CD4-positive, alpha-beta T cell treated with Interleukin-10 for 1 hour (primary cell): ENCODE results near the gene KCND1.
A peak's percentile ranks its signal among the peaks of the same experiment; 100 is the strongest.
"Not testable (repeated sequence)": the region's sequence is repeated elsewhere in the genome, so short reads cannot be mapped to it uniquely, and the experiment has no call there.

ENCODE experiments used
- DNase-seq: peaks from one replicate; pipeline ENCODE4 v3.0.0-alpha.2; 2020

Gene KCND1

GRCh38 chrX:48971249-48972219, at the start of gene KCND1:
Gene KCND1, minus strand, starts transcription at chrX:48971844. Its CDS starts 1,573 bp downstream, at chrX:48970271.
- DNase-seq, result no peak

- DNase-seq, result no peak
Measured at GRCh38 chrX:49019599-49020249, 48.1 kb upstream of the KCND1 start.

- DNase-seq, result no peak
Measured at GRCh38 chrX:49019050-49019449, 47.4 kb upstream of the KCND1 start.

GRCh38 chrX:49003696-49004095, 32.1 kb upstream of the KCND1 start:
- no peak for DNase-seq

GRCh38 chrX:49002091-49002935, 30.7 kb upstream of the KCND1 start, which contains the start of gene GRIPAP1:
Gene GRIPAP1, minus strand, starts transcription at chrX:49002264. Its CDS starts 35 bp downstream, at chrX:49002229.
- peak; percentile 91 for DNase-seq

- DNase-seq, result peak; percentile 77
Measured at GRCh38 chrX:49001521-49002090, 30.0 kb upstream of the KCND1 start.

- no peak for DNase-seq
Measured at GRCh38 chrX:49000636-49001035, 29.0 kb upstream of the KCND1 start.

- DNase-seq, result no peak
Measured at GRCh38 chrX:48999030-48999429, 27.4 kb upstream of the KCND1 start.

- DNase-seq, result no peak
Measured at GRCh38 chrX:48998391-48998790, 26.7 kb upstream of the KCND1 start.

- DNase-seq, result no peak
Measured at GRCh38 chrX:48997865-48998264, 26.2 kb upstream of the KCND1 start.

- no peak for DNase-seq
Measured at GRCh38 chrX:48997455-48997854, 25.8 kb upstream of the KCND1 start.

- no peak for DNase-seq
Measured at GRCh38 chrX:48996969-48997368, 25.3 kb upstream of the KCND1 start.

- DNase-seq, result no peak
Measured at GRCh38 chrX:48992341-48992740, 20.7 kb upstream of the KCND1 start.

GRCh38 chrX:48989483-48989882, 17.8 kb upstream of the KCND1 start:
- DNase-seq, result no peak

- DNase-seq, result no peak
Measured at GRCh38 chrX:48983896-48984295, 12.3 kb upstream of the KCND1 start.

GRCh38 chrX:48983081-48983480, 11.4 kb upstream of the KCND1 start:
- DNase-seq, result no peak

GRCh38 chrX:48981178-48981577, 9.5 kb upstream of the KCND1 start:
- DNase-seq, result no peak

- not testable (repeated sequence) for DNase-seq
Measured at GRCh38 chrX:48980341-48980740, 8.7 kb upstream of the KCND1 start.

- no peak for DNase-seq
Measured at GRCh38 chrX:48978226-48978625, 6.6 kb upstream of the KCND1 start.

GRCh38 chrX:48976086-48976485, 4.4 kb upstream of the KCND1 start:
- DNase-seq, result no peak

- DNase-seq, result no peak
Measured at GRCh38 chrX:48975541-48975940, 3.9 kb upstream of the KCND1 start.

- no peak for DNase-seq
Measured at GRCh38 chrX:48975041-48975440, 3.4 kb upstream of the KCND1 start.

- DNase-seq, result no peak
Measured at GRCh38 chrX:48974574-48974973, 2.9 kb upstream of the KCND1 start.
